Measurements from ENCODE around the gene STAT3. TPM values are rescaled to one million over a fixed set of nuclear protein-coding genes. Genes with fewer than 3 reads are reported as not detected.
A peak's percentile ranks its signal among the peaks of the same experiment; 100 is the strongest.

STAT3 gene
- total and polyA plus RNA-seq, 2 of the 13 experiments (the other 11 are each of a cell fraction or from before 2014, with no cell fraction given): 61.8 to 62.4 TPM

GRCh38 chr17:42312285-42313130 lies 75.7 kb downstream of the STAT3 start (continued):
- no peak for TF ChIP-seq ZNF704 (CRISPR knock-in tag; IDR thresholded peaks at IDR 0.05; ENCODE audit: borderline replicate concordance)
- peak; percentile 62 for TF ChIP-seq MIXL1 (CRISPR knock-in tag; IDR thresholded peaks at IDR 0.05)
- no peak for TF ChIP-seq ZNF326 (CRISPR knock-in tag; IDR thresholded peaks at IDR 0.05; ENCODE audit: borderline replicate concordance)
- peak; percentile 81; the same call in 1 of the 2 replicates for TF ChIP-seq ZNF816 (CRISPR knock-in tag; IDR thresholded peaks at IDR 0.05; ENCODE audit: borderline replicate concordance)
- no peak for TF ChIP-seq TCF7 (IDR thresholded peaks at IDR 0.05; ENCODE audit: low read depth)
- peak; percentile 64; the same call in 1 of the 2 replicates for TF ChIP-seq ZBTB2 (CRISPR knock-in tag; IDR thresholded peaks at IDR 0.05; ENCODE audit: low read depth)
- TF ChIP-seq ZNF607 (CRISPR knock-in tag; IDR thresholded peaks at IDR 0.05; ENCODE audit: borderline replicate concordance): 0 out of 2 replicates have a peak, but pooled peaks have one; percentile 45
- 0 out of 2 replicates have a peak, but pooled peaks have one; percentile 39 for TF ChIP-seq PRDM4 (CRISPR knock-in tag; IDR thresholded peaks at IDR 0.05; ENCODE audit: borderline replicate concordance)
- no peak for TF ChIP-seq HIC2 (CRISPR knock-in tag; IDR thresholded peaks at IDR 0.05; ENCODE audit: low read depth)
- TF ChIP-seq NCOA1 (CRISPR knock-in tag; IDR thresholded peaks at IDR 0.05): peak; percentile 87; the same call in 1 of the 2 replicates
- TF ChIP-seq MYNN (CRISPR knock-in tag; IDR thresholded peaks at IDR 0.05; ENCODE audit: low read depth): no peak
- peak; percentile 80 for TF ChIP-seq ZBTB7A (CRISPR knock-in tag; IDR thresholded peaks at IDR 0.05)
- TF ChIP-seq KDM4B (CRISPR knock-in tag; IDR thresholded peaks at IDR 0.05): 0 out of 2 replicates have a peak, but pooled peaks have one; percentile 52
- no peak for TF ChIP-seq PBX2 (CRISPR knock-in tag; IDR thresholded peaks at IDR 0.05)
- TF ChIP-seq GPBP1L1 (CRISPR knock-in tag; IDR thresholded peaks at IDR 0.05): no peak
- peak; percentile 69 for TF ChIP-seq IKZF4 (CRISPR knock-in tag; IDR thresholded peaks at IDR 0.05; ENCODE audit: borderline replicate concordance, low read depth, not compliant biosample characterization)
- no peak for TF ChIP-seq REXO4 (CRISPR knock-in tag; IDR thresholded peaks at IDR 0.05; ENCODE audit: borderline replicate concordance)
- TF ChIP-seq HOXA9 (CRISPR knock-in tag; IDR thresholded peaks at IDR 0.05; ENCODE audit: borderline replicate concordance): 0 out of 2 replicates have a peak, but pooled peaks have one; percentile 62
